Gastrocnemius medialis (tissue), 4 donors: Measurements from ENCODE around the gene ESYT1.

Experiments
- CTCF ChIP-seq, 5 experiments: fragments of 450-650 bp in 3 of 5; fragments of 200-600 bp in 2 of 5; sonication (generic) in 2 of 5; IDR thresholded peaks in 4 of 5; conservative IDR thresholded peaks in 1 of 5; 1 replicate in 4 of 5; 2 replicates in 1 of 5; pipeline ENCODE4 v1.5.1; 2016 to 2019; ENCODE audit warnings: antibody characterized with exemption in 5 of 5, mild to moderate bottlenecking in 3 of 5, moderate library complexity in 3 of 5
- POLR2A ChIP-seq, 2 donors: fragments of 450-650 bp; IDR thresholded peaks; one replicate each; pipeline ENCODE4 v1.6.1; 2017; ENCODE audit warnings: antibody characterized with exemption in 2 of 2, mild to moderate bottlenecking in 2 of 2, moderate library complexity in 2 of 2

- no peak for TF ChIP-seq CTCF (IDR thresholded peaks at IDR 0.05 in 4 of 5, conservative IDR thresholded peaks at IDR 0.05 in 1 of 5)
- no peak for TF ChIP-seq POLR2A (IDR thresholded peaks at IDR 0.05)
These were observed 5.4 kb upstream of the ESYT1 start for GRCh38 chr12:56122637-56123036.
